ENCODE data around the gene FOXE1.

FOXE1 gene

GRCh38 chr9:97853056-97853843, at the start of gene FOXE1:
FOXE1 (plus strand) TSS chr9:97853226; CDS start chr9:97853915, 689 bp downstream.
- no peak for TF ChIP-seq CTCF (IDR thresholded peaks at IDR 0.05)
- peak within 1 kb of the TSS; percentile 69 for H3K4me3 ChIP-seq

GRCh38 chr9:97804059-97804365, 49.0 kb upstream of the FOXE1 start:
- no peak for DNase-seq (ENCODE audit: low spot score)
- no peak for TF ChIP-seq CTCF (IDR thresholded peaks at IDR 0.05)
- Histone ChIP-seq H3K27ac (no peak overlapping the region), H3K4me3 (peak overlapping the region; percentile 69)

More at GRCh38 chr9:97853056-97853843, at the start of gene FOXE1:
- H3K27ac ChIP-seq, result no peak within 1 kb of the TSS
- DNase-seq (ENCODE audit: low spot score), result no peak

- H3K27ac ChIP-seq, result no peak overlapping the region
- no peak overlapping the region for H3K4me3 ChIP-seq
- TF ChIP-seq CTCF (IDR thresholded peaks at IDR 0.05), result no peak
- DNase-seq (ENCODE audit: low spot score), result no peak
These were observed 46.3 kb upstream of the FOXE1 start for GRCh38 chr9:97806721-97807120.

GRCh38 chr9:97807681-97808080, 45.3 kb upstream of the FOXE1 start:
- H3K27ac ChIP-seq, result no peak overlapping the region
- DNase-seq (ENCODE audit: low spot score), result no peak
- H3K4me3 ChIP-seq, result no peak overlapping the region
- TF ChIP-seq CTCF (IDR thresholded peaks at IDR 0.05), result no peak

GRCh38 chr9:97808415-97808814, 44.6 kb upstream of the FOXE1 start:
- no peak overlapping the region for H3K4me3 ChIP-seq
- DNase-seq (ENCODE audit: low spot score), result no peak
- no peak overlapping the region for H3K27ac ChIP-seq
- no peak for TF ChIP-seq CTCF (IDR thresholded peaks at IDR 0.05)

GRCh38 chr9:97808972-97809371, 44.1 kb upstream of the FOXE1 start:
- no peak for DNase-seq (ENCODE audit: low spot score)
- Histone ChIP-seq H3K27ac (no peak overlapping the region), H3K4me3 (no peak overlapping the region)
- no peak for TF ChIP-seq CTCF (IDR thresholded peaks at IDR 0.05)

- TF ChIP-seq CTCF (IDR thresholded peaks at IDR 0.05), result no peak
- H3K27ac ChIP-seq, result no peak overlapping the region
- DNase-seq (ENCODE audit: low spot score), result no peak
- no peak overlapping the region for H3K4me3 ChIP-seq
These were observed 43.2 kb upstream of the FOXE1 start for GRCh38 chr9:97809666-97810344.

All from coronary artery (tissue), 2 donors.